Glomerular endothelial cell (primary cell): ENCODE measurements around the gene SDR39U1. TPM values are rescaled to one million over a fixed set of nuclear protein-coding genes. Genes with fewer than 3 reads are reported as not detected.
"Not testable (repeated sequence)": the region's sequence is repeated elsewhere in the genome, so short reads cannot be mapped to it uniquely, and the experiment has no call there.

Experiments used
- DNase-seq: peaks from one replicate; pipeline ENCODE4 v3.0.0-alpha.2; 2011; ENCODE audit warnings: low read depth, low spot score; ENCODE audit errors: extremely low read depth
- total RNA-seq: library from RNA; depleted of rRNA; stranded (reverse); fragments of >200 nt; gene quantifications from 2 replicates; pipeline ENCODE4 v1.2.3, GENCODE V29; 2015

Gene SDR39U1
- 21.2 and 25.4 TPM in 2 replicates for total RNA-seq

DNA sequence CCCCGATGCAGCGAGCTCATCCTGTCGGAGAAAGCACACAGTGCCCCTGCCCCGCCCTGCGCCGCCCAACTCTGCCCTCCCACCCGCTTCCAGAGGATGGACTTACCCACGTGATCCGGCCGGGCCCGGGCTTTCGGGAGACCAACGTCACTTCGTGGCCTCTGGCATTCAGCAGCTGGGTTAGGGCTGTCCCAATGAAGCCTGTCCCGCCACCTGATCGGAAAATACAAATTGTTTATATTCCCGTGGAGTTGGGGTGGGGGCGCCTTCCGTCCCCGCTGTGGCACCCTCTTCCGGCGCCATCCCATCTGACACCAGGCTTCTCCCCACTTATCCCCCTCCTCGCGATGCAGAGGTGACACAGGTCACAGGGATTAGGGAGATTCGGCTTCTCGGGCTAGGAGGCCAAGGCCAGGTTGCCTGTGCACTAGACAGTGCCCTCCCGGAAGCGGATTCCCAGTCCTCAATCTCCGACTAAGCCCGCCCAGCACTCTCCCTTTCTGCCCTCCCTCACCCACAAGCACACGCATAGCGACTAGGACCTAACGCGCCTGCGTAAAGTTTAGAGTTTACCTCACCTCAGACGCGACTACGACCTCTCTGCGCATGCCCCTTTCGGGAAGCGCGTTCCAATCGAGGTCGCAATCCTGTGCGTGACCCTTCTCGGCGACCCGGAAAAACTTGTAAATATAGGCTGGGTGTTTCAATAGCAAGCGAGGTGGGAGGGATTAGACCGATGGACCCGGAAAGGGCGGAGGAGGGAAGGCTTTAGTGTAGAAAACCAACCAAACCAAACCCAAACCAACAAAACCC, at the start of gene SDR39U1:
Gene SDR39U1 (minus strand): TSS at position 537 of the 813 bp plus-strand sequence. CDS start 7 bp downstream, at position 530.
- peak; percentile 96 for DNase-seq

DNA sequence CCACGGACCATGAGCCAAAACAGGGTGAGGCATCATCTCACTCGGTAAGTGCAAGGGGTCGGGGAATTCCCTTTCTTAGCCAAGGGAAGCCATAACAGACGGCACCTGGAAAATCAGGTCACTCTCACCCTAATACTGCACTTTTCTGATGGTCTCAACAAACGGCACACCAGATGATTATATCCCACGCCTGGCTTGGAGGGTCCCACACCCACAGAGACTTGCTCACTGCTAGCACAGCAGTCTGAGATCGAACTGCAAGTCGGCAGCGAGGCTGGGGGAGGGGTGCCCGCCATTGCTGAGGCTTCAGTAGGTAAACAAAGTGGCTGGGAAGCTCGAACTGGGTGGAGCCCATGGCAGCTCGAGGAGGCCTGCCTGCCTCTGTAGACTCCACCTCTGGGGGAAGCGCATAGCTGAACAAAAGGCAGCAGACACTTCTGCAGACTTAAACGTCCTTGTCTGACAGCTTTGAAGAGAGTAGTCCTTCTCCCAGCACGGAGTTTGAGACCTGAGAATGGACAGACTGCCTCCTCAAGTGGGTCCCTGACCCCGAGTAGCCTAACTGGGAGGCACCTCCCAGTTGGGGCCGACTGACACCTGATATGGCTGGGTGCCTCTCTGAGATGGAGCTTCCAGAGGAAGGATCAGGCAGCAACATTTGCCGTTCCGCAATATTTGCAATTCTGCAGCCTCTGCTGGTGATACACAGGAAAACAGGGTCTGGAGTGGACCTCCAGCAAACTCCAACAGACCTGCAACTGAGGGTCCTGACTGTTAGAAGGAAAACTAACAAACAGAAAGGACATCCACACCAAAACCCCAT, 49.2 kb upstream of the SDR39U1 start:
- DNase-seq = not testable (repeated sequence)

DNA sequence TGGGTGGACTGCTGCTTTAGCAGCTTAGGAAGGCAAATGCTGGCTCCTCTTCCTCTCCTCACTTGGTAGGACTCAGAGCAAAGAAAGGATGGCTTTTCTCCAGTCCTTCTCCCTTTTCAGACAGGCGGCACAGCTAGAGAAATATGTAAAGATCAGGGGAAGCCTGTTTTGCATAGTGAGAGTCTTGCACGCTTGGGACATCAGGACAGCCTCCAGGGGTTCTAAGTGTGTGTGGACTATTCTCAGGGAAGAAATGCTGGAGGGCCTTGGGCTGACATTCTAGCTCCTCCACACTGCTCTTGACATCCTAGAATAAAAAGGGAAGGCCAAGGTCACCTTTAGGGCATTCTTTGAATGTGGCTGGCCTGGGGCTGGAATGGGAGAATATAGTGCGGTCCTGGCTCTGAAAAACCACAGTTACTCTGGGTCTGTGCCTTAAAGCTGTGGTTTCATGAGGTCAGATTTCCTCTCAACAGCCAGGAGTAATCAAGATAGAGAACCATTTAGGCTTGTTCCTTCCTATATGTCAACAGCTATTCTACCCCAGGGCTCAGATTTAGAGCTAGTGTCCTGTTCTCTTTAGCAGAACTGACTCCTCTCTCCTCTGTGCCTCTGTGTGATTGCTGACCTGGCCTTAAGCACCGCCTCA, 41.2 kb upstream of the SDR39U1 start:
- DNase-seq = no peak

DNA sequence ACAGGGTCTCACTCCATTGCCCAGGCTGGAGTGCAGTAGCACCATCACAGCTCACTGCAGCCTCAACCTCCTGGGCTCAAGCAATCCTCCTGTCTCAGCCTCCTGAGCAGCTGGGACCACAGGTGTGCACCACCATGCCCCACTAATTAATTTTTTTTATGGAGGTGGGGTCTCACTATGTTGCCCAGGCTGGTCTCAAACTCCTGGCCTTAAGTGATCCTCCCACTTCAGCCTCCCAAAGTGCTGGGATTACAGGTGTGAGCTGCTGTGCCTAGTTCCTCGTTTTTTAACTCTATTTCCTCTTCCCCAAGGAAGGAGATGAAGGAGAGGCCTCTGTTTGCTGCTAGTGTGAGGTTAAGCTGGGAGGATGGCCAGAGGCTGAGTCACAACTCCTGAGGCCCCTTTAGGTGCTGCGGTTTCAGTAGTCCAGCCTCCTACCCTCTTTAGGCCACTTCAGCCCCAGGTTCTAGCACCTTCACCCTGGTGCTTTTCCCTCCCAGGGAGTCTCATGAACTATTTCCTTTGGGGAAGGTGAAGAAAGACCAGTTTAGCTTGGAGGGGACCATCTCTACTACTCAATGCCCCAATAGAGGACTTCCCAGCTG, 40.2 kb upstream of the SDR39U1 start:
- DNase-seq = not testable (repeated sequence)

GRCh38 chr14:24481622-24482324, 39.2 kb upstream of the SDR39U1 start:
- no peak for DNase-seq

DNA sequence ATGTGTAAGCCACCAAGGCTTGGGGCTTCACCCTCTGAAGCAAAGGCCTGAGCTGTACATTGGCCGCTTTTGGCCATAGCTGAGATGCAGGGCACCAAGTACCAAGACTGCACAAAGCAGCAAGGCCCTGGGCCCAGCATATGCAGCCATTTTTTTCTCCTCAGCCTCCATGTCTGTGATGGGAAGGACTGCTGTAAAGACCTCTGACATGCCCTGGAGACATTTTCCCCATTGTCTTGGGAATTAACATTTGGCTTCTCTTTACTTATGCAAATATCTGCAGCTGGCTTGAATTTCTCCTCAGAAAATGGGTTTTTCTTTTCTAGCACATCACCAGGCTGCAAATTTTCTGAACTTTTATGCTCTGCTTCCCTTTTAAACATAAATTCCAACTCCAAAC, 37.4 kb upstream of the SDR39U1 start:
- not testable (repeated sequence) for DNase-seq

DNA sequence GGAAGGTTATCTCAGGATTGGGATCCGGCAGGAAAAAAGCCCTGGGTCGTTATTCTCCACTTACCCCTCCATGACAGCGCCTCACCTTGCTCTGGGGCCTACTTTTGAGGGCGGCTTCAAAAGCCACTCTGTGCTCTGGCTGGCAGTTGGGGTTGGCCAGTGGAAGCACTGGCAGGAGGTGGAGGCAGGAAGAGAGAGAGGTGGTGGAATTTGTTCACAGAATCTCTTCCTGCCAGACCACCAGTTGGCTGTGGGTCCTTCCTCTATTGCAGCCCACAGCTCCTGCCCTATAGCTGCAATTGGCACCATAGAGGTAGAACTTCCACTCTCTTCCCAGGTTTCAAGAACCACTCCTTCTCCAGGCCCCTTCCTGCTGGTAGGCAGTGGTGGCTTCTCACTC, 32.7 kb upstream of the SDR39U1 start:
- DNase-seq = no peak

DNA sequence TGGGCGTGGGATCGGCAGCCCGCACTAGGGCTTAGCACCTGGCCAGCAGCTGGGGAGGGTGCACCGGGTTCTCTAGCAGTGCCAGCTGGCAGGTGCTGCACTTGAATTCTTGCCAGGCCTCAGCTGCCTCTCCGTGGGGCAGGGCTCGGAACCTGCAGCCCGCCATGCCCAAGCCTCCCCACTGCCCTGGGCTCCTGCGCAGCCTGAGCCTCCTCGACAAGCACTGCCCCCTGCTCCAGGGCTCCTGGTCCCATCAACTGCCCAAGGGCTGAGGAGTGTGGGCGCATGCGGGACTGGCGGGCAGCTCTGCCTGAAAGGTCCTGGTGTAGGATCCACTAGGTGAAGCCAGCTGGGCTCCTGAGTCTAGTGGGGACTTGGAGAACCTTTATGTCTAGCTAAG, 30.6 kb upstream of the SDR39U1 start:
- DNase-seq = no peak

GRCh38 chr14:24470450-24470849, 27.9 kb upstream of the SDR39U1 start:
- DNase-seq = not testable (repeated sequence)

GRCh38 chr14:24465805-24466204, 23.2 kb upstream of the SDR39U1 start:
- DNase-seq = no peak

DNA sequence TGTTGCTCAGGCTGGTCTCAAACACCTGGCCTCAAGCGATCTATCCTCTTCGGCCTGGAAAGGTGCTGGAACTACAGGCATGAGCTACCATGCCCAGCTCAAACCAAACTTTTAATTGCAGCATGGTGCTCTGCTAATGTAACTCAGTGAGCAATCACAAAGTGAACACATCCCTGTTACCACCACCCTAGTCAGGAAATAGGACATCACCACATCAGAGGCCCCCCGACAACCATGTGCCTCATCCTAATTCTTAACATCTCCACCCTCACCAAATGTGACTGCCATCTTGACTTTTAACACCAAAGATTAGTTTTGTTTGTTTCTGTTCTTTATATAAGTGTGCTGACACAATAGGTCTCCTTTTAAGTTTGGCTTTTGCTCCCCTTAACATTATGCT, 22.8 kb upstream of the SDR39U1 start:
- DNase-seq = no peak

GRCh38 chr14:24463884-24464785, 21.6 kb upstream of the SDR39U1 start:
- no peak for DNase-seq

DNA sequence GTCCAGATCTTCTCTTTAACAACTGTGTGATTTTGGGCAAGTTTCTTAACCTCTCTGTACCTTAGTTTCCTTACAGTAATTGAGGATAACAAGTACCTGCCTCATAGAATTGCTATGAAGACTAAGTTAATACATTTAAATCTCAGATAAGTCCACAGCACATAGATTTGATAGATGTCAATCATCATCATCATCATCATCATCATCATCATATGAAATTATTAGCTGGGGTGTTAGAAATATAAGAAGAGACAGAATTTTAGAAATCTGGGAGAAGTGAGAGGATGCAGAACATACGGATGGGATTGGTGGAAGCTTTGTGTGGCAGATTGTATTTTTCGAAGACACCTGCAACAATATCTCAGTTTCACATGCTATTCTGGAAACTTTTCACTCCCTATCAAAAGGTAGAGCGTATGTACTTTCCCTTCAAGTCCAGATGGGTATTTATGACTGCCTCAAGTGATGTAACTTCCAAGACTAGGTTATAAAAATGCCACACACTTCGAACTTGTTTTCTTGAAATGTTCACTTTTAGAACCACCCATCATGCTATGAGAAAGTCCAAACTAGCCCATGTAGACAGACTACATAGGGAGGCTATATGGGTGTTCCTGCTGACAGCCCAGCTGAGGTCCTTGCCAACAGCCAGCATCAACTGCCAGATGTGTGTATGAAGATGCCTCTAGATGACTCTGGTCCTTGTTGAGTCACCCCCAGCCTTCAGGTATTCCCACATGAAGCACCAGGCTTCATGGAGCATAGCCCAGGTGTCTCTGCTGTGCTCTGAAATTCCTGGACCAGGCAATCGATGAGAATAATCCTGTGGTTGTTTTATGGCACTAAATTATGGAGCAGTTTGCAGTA, 20.7 kb upstream of the SDR39U1 start:
- no peak for DNase-seq

DNA sequence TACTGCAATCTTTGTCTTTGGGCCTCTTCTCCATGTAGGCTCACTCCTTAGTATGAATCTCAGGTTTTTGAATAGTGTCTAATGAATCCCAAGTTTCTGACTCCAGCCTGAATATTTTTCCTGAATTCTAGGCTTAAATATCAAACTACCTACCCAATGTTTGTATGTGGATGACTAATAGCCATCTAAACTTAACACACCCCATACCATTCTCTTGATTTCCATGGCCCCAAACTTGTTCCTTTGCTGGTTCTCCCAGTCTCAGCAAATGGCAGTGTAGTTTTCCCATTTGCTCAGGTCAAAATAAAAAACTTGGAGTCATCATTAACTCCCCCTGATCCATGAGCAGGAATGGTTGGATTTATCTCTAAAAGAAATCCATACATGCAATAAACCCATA, 18.8 kb upstream of the SDR39U1 start:
- DNase-seq = no peak

DNA sequence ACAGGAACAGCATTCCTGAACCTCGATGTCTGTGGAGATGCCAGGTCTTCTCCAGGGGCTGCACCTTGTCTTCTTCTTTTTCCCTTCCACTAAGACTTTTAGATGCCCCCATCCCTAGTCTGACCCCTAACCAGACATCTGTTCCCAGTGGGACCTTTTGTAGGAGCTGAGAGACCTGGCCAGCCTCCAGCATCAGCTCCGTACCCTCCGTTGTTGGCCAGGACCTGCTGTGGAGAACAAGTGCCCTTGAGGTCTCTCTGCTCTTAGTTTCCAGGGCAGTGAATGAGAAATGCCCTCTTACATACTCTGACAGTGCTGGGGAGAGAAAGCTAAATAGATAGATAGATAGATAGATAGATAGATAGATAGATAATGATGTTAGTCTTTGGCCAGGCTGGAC, 16.8 kb upstream of the SDR39U1 start:
- no peak for DNase-seq

DNA sequence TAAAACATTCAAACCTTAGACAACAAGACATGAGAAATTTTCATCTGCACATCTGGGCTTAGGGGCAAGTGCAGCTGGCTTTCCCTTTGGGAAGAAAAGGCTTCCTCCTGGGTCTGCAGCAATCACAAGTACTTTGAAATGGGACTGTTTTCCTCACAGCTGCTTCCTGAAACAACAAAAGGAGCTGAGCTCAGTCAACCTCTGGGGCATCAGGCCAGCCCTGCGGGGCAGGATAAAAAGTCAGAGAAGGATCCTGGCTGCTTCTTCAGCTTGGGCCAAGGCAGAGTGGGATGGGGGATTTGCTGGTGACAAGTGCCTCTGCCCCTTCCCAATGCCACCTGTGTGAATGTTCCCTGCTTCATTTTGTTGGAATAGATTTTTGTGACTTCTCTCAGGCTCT, 16.2 kb upstream of the SDR39U1 start:
- no peak for DNase-seq

DNA sequence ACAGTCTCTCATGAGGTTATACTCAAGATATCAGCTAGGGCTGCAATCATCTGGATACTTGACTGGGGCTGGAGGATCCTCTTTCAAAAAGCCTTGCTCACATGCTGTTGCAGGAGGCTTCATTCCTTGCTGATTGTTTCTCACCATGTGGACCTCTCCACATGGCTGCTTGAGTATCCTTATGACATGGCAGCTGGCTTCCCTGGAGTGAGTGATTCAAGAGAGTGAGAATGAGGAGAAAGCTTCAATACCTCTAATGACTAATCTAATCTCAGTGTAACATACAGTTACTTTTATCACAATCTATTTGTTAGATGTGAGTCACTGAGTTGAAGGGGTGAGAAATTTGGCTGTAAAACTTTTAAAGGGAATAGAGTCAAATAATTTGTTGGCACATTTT, 14.4 kb upstream of the SDR39U1 start:
- DNase-seq = no peak

DNA sequence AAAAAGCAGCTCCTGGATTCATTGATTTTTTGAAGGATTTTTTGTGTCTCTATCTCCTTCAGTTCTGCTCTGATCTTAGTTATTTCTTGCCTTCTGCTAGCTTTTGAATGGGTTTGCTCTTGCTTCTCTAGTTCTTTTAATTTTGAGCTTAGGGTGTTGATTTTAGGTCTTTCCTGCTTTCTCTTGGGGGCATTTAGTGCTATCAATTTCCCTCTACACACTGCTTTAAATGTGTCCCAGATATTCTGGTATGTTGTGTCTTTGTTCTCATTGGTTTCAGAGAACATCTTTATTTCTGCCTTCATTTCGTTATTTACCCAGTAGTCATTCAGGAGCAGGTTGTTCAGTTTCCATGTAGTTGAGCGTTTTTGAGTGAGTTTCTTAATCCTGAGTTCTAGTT, 8.3 kb upstream of the SDR39U1 start:
- not testable (repeated sequence) for DNase-seq
